Occipital lobe (tissue), 2 donors: Measurements from ENCODE around the gene PITX1. TPM values are rescaled to one million over a fixed set of nuclear protein-coding genes. Genes with fewer than 3 reads are reported as not detected.

Experiments used
- DNase-seq: peaks from one replicate; lab custom pipeline; 2025; lab: John Stamatoyannopoulos, UW
- total RNA-seq: library from RNA; depleted of rRNA; stranded (reverse); fragments of >200 nt; gene quantifications from one replicate; pipeline ENCODE4 v1.2.3, GENCODE V29; 2014

The PITX1 gene
- total RNA-seq, 1 donor from 2014 or later: not detected

- DNase-seq: no peak
These were observed 7.7 kb upstream of the PITX1 start for GRCh38 chr5:135041726-135042125.

- DNase-seq: no peak
These were observed 7.1 kb upstream of the PITX1 start for GRCh38 chr5:135041145-135041587.

- no peak for DNase-seq
These were observed 6.5 kb upstream of the PITX1 start for GRCh38 chr5:135040333-135041144.

- DNase-seq: no peak
These were observed 6.0 kb upstream of the PITX1 start for GRCh38 chr5:135040034-135040332.

- no peak for DNase-seq
These were observed 5.4 kb upstream of the PITX1 start for GRCh38 chr5:135039271-135040033.

- DNase-seq: no peak
These were observed 4.8 kb upstream of the PITX1 start for GRCh38 chr5:135038813-135039270.

- DNase-seq: no peak
These were observed 4.3 kb upstream of the PITX1 start for GRCh38 chr5:135038205-135038812.

GRCh38 chr5:135037519-135038204 is 3.6 kb upstream of the PITX1 start:
- DNase-seq: no peak

- DNase-seq: no peak
These were observed 2.4 kb upstream of the PITX1 start for GRCh38 chr5:135036405-135036804.

- DNase-seq: no peak
These were observed 1.6 kb upstream of the PITX1 start for GRCh38 chr5:135035678-135036030.

GRCh38 chr5:135034963-135035677 is 1.1 kb upstream of the PITX1 start:
- DNase-seq: no peak

GRCh38 chr5:135034236-135034962 is 371 bp upstream of the PITX1 start:
- DNase-seq: no peak

GRCh38 chr5:135032999-135033861 is 798 bp downstream of the PITX1 start:
- no peak for DNase-seq

- DNase-seq: no peak
These were observed 1.4 kb downstream of the PITX1 start for GRCh38 chr5:135032695-135032998.

GRCh38 chr5:135031813-135032694 is 2.0 kb downstream of the PITX1 start:
- DNase-seq: no peak

GRCh38 chr5:135030956-135031812 is 2.8 kb downstream of the PITX1 start:
- DNase-seq: no peak

GRCh38 chr5:135030123-135030955 is 3.7 kb downstream of the PITX1 start:
- no peak for DNase-seq
